Stomach (tissue), 4 donors: ENCODE measurements around the gene MARCHF11.

Source experiments
- CTCF ChIP-seq, 7 experiments: fragments of 450-650 bp in 4 of 7; fragments of 200-600 bp in 3 of 7; sonication (generic) in 3 of 7; IDR thresholded peaks; one replicate each; pipeline ENCODE4 v1.5.1; 2016 to 2019; ENCODE audit warnings: antibody characterized with exemption in 7 of 7, control low read depth in 2 of 7, mild to moderate bottlenecking in 1 of 7
- EP300 ChIP-seq: sonication (generic); formaldehyde crosslinking; IDR thresholded peaks from one replicate; pipeline ENCODE4 v1.6.1; 2017; ENCODE audit warnings: antibody characterized with exemption
- POLR2A ChIP-seq, 4 donors: fragments of 450-650 bp; IDR thresholded peaks; one replicate each; pipeline ENCODE4 v1.6.1; 2016; ENCODE audit warnings: antibody characterized with exemption in 4 of 4, control low read depth in 2 of 4, mild to moderate bottlenecking in 1 of 4, moderate library complexity in 1 of 4
- POLR2AphosphoS5 ChIP-seq, 3 donors: sonication (generic); formaldehyde crosslinking; IDR thresholded peaks; one replicate each; pipeline ENCODE4 v1.6.1; 2016; ENCODE audit warnings: antibody characterized with exemption in 3 of 3

DNA sequence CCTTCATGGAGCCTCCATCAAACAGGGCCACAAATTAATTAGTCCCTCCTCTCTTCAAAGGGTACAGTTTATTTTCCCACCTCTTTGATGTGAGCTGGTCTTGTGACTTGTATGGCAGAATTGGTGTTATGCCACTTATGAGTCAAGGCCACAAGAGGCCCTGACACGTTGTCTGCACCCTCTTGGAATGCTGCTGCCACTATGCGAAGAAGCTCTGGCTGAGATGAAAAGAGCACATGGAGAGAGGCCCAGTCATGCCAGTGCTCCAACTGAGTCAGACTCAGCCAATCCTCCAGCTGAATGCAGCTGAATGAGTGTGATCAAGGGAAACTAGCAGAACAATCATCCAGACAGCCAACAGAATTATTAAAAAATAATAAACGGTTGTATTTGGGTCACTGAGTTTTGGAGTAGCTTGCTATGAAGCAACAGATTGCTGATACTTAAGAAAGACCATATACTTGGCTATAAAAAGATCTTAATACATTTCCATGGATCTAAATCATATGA, 128.3 kb downstream of the MARCHF11 start:
- no peak for TF ChIP-seq CTCF (IDR thresholded peaks at IDR 0.05)
- no peak for TF ChIP-seq POLR2A (IDR thresholded peaks at IDR 0.05)
- TF ChIP-seq POLR2AphosphoS5 (IDR thresholded peaks at IDR 0.05), result no peak
- no peak for TF ChIP-seq EP300
